PFSK-1 (cell line): ENCODE measurements around the gene RARB.

Experiments
- FOXP2 ChIP-seq: optimal IDR thresholded peaks from 2 replicates; pipeline ENCODE3; 2011; ENCODE audit warnings: borderline replicate concordance, control low read depth, inconsistent platforms; ENCODE audit not compliant: insufficient read depth; ENCODE audit errors: extremely low read length, extremely low read depth
- POLR2AphosphoS5 ChIP-seq: IDR thresholded peaks from 2 replicates; pipeline ENCODE4 v1.6.1; 2012; ENCODE audit warnings: low read depth, mild to moderate bottlenecking, control low read depth, low read length, moderate library complexity
- REST ChIP-seq, 2 experiments: IDR thresholded peaks; 2 replicates each; pipeline versions ENCODE4 v1.6.1 to v1.8.0; 2011 to 2012; ENCODE audit warnings: low read depth in 2 of 2, low read length in 2 of 2, control low read depth in 1 of 2, inconsistent platforms in 1 of 2, mild to moderate bottlenecking in 1 of 2, moderate library complexity in 1 of 2; ENCODE audit not compliant: insufficient read depth in 1 of 2
- SIN3A ChIP-seq: IDR thresholded peaks from 2 replicates; pipeline ENCODE4 v1.6.1; 2012; ENCODE audit warnings: mild to moderate bottlenecking, low read length, moderate library complexity, borderline replicate concordance; ENCODE audit not compliant: insufficient read depth
- TAF1 ChIP-seq: IDR thresholded peaks from 2 replicates; pipeline ENCODE4 v1.6.1; 2012; ENCODE audit warnings: low read length, control low read depth, borderline replicate concordance; ENCODE audit not compliant: insufficient read depth

Gene RARB

DNA sequence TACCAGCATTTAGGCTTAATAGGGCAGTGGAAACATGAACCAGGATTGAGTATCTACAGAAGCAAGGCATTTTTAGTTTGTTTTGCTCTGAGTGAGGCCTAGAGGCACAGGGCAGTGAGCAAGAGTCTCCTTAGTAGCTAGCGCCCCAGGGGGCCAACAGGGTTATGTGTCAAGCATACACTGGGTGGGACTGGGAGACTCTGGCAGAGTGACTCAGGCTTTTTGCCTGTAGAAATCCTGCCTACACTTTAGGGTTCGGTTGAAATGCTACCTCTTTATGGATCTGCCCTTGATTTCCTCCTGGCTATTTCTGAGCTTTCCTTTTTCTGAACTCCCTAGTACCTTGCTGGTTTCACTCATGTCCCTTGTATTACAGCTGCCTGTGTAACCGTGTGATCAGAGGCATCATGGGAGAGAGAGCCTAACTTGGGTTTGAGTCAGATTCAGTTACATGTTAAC, 164.5 kb downstream of the RARB start:
- TF ChIP-seq REST (IDR thresholded peaks at IDR 0.05; ENCODE audit: insufficient read depth in 1 of 2, low read depth in 2 of 2, low read length in 2 of 2) (no peak), SIN3A (no peak), TAF1 (no peak), FOXP2 (no peak), POLR2AphosphoS5 (no peak)

GRCh38 chr3:25593001-25593400, 164.9 kb downstream of the RARB start:
- no peak for TF ChIP-seq TAF1
- no peak for TF ChIP-seq POLR2AphosphoS5
- no peak for TF ChIP-seq SIN3A

- TF ChIP-seq TAF1 (no peak), SIN3A (no peak), REST (IDR thresholded peaks at IDR 0.05; ENCODE audit: insufficient read depth in 1 of 2, low read depth in 2 of 2, low read length in 2 of 2) (no peak), POLR2AphosphoS5 (no peak), FOXP2 (no peak)
Observed at GRCh38 chr3:25594007-25594502, 166.0 kb downstream of the RARB start.

DNA sequence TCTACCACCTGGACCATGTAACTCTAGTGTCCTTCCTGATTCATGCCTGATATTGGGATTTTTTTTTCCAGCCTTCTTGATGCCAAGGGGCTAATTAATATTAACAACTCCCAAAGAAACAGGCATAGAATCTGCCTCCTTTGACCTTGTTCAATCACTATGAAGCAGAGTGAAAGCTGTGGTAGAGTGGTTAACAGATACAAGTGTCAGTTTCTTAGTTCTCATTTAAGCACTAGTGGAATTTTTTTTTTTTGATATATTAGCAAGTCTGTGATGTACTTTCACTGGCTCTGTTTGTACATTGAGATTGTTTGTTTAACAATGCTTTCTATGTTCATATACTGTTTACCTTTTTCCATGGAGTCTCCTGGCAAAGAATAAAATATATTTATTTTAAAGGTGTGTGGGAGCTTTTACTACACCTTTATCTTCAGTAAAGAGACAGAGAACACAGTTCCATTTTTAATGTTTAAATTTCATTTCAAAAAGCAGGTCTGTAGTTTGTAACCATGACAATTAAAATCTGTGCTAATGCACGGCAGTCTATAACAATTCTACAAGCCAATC, 169.6 kb downstream of the RARB start:
- TF ChIP-seq SIN3A (no peak), FOXP2 (no peak)

GRCh38 chr3:25603703-25604102, 175.6 kb downstream of the RARB start:
- TF ChIP-seq REST (IDR thresholded peaks at IDR 0.05; ENCODE audit: insufficient read depth in 1 of 2, low read depth in 2 of 2, low read length in 2 of 2) = no peak
- no peak for TF ChIP-seq TAF1
- no peak for TF ChIP-seq POLR2AphosphoS5
- TF ChIP-seq SIN3A = no peak
- no peak for TF ChIP-seq FOXP2

- no peak for TF ChIP-seq REST (IDR thresholded peaks at IDR 0.05; ENCODE audit: insufficient read depth in 1 of 2, low read depth in 2 of 2, low read length in 2 of 2)
- TF ChIP-seq FOXP2 = no peak
- TF ChIP-seq TAF1 = no peak
- TF ChIP-seq POLR2AphosphoS5 = no peak
- TF ChIP-seq SIN3A = no peak
Observed at GRCh38 chr3:25604107-25604805, 176.2 kb downstream of the RARB start.
